ENCODE measurements around the gene DCDC1.

GRCh38 chr11:31050061-31050765 lies 319.3 kb downstream of the DCDC1 start:
- TF ChIP-seq, protein P1, sequence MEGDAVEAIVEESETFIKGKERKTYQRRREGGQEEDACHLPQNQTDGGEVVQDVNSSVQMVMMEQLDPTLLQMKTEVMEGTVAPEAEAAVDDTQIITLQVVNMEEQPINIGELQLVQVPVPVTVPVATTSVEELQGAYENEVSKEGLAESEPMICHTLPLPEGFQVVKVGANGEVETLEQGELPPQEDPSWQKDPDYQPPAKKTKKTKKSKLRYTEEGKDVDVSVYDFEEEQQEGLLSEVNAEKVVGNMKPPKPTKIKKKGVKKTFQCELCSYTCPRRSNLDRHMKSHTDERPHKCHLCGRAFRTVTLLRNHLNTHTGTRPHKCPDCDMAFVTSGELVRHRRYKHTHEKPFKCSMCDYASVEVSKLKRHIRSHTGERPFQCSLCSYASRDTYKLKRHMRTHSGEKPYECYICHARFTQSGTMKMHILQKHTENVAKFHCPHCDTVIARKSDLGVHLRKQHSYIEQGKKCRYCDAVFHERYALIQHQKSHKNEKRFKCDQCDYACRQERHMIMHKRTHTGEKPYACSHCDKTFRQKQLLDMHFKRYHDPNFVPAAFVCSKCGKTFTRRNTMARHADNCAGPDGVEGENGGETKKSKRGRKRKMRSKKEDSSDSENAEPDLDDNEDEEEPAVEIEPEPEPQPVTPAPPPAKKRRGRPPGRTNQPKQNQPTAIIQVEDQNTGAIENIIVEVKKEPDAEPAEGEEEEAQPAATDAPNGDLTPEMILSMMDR (IDR thresholded peaks at IDR 0.05): no peak
- no peak for TF ChIP-seq POLR2A (IDR thresholded peaks at IDR 0.05)
